ENCODE measurements around the gene FRMD4B.
"Not testable (repeated sequence)": the region's sequence is repeated elsewhere in the genome, so short reads cannot be mapped to it uniquely, and the experiment has no call there.

FRMD4B gene

GRCh38 chr3:69322512-69322911 is 63.4 kb downstream of the FRMD4B start:
- DNase-seq (ENCODE audit: low read depth), result not testable (repeated sequence)

- DNase-seq (ENCODE audit: low read depth), result no peak
Observed at GRCh38 chr3:69322158-69322509, 63.8 kb downstream of the FRMD4B start.

DNA sequence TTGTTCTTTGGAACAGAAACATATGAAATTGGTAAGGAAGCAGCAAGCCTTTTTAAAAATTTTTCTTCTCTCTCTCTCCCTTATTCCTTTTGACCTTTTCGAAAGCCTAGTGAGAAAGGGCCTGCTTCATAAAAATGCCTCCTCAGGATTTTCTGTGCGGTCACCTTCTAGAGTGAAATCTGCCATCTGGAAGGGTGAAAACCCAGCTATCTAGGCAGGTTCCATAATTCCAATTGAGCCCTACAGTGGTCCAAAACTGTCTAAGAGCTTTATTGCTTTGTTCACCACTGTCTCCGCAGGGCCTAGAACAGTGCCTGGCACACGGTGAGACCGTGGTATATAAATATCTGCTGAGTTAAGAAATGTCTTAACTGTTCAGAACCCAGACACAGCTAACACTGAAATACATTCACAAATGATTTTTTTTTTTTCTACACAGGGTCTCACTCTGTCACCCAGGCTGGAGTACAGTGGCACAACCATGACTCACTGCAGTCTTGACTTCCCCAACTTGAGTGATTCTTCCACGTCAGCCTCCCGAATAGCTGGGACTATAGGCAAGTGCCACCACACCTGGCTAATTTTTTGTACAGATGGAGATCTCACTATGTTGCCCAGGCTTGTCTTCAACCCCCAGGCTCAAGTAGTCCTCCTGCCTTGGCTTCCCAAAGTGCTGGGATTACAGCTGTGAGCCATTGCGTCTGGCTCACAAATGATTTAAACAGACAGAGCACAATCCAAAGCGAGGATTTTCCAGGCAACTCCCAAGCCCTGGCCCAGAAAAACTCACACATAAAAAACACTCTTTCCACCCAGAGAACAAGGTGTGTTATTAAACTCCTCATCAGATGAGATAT is 64.4 kb downstream of the FRMD4B start:
- DNase-seq (ENCODE audit: low read depth), result no peak

DNA sequence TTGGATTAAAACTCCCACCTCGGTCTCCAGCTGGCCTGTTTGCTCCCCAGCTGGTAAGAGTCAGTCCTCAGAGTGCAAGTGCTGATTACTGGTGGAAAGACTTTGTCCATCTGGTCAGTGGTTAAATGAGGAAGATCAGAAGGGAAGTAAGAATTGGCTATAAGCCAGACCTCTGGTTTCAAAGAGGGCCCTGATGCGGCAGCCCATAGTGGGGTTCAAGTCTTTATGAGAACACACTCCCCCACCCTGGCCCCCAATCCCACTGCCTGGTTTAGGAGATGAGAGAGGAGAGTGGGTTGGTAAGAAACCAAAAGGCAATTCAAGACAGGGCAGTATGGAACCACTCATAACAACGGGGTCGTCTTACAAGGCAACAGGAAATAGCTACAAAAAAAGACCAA is 65.0 kb downstream of the FRMD4B start:
- DNase-seq (ENCODE audit: low read depth), result no peak

DNA sequence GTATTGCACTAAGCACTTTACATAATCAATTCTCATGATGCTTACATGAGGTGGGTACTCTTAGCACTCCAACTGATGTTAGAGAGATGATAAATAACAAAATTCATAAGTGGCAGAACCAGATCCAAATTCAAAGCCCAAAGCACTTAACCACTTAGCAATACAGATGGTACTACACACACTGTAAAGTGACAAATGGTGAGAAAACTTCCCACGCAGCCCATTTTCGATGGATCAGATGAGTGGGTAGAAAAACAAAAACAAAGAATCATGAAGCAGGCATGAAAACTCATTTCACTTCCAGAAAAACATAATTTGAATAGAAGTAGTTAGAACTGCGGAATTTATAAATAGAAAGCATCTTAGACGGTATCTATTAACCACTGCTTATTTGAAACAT is 66.2 kb downstream of the FRMD4B start:
- no peak for DNase-seq (ENCODE audit: low read depth)

DNA sequence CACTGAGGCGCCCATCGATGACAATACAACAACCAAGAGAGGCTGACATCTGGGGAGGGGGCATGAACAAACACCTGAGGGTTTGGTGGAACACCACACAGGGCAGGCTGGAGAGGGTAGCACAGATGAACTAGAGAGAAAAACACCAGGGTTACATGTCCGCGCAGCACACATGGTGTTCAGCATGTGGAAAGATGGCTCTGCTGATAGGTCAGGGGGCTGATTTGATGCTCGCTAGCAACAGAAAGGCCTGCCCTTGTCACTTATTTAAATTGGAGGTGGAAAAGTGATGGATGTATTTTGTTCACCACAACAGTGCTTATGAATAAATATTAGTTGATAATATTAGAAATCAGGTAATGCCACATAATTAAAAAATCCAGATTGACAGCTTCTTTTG is 67.5 kb downstream of the FRMD4B start:
- no peak for DNase-seq (ENCODE audit: low read depth)

- DNase-seq (ENCODE audit: low read depth), result no peak
Observed at GRCh38 chr3:69313251-69313650, 72.6 kb downstream of the FRMD4B start.

- peak; percentile 9 for DNase-seq (ENCODE audit: low read depth)
Observed at GRCh38 chr3:69309814-69310213, 76.1 kb downstream of the FRMD4B start.

DNA sequence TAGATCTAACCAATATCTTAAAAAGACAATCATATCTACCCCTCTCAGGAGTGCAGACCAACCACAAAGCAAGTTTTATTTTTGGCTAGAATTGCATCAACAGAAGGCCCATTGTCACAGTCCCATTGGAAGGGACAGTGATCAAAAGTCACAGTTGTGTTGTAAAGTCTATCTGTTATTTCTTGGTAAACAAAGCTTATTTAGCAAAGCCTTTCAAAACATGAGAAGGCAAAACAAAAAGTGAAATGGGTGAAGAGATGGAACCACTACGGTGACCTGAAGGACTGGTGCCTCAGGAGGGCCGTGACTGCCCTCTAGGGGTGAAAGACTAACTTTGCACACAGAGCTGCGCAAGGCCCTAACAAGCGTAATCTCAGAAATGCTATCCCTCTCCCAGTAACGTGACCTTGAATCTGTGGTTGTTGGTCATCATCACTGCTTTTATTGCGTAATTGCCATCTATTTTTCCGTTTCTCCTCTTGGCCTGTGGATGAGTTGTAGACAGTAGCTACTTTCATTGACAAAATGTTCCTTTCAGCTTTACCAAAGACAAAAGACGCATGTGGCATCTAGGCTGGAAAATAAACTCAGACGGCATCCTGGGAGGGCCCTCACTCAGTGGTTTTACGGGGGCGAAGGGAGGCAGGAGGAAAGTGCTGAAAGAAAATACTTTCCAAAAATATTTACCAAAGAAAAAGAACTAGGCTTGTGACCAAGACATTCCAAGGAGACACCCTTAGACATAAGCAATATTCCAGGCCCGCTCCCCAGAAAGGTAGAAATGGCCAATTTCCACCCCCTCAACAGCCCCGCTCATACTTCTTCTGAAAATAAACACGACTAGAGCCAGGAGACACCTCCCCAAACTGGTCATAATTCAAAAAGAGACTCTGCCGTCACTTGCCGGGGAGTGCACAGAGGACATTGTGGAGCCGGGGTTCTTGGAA is 79.4 kb downstream of the FRMD4B start:
- peak; percentile 33 for DNase-seq (ENCODE audit: low read depth)

DNA sequence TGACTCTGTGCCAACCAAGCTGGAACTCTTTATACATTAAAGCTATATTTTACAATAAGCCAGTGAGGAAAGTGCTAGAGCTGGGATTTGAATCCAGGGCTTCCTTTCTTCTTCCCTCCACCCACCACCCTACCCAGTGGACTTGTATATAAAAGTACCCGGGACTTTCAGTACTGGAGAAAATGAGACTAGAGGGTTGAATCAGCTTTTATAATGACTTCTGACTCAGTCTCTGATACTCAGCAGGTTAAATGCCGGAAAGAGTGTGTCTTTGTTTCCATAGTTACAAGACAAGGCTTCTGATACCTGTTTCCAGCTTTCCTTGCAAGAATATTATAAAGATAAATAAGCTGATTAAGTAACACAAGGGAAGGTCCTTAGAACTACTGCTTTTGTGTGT is 80.9 kb downstream of the FRMD4B start:
- no peak for DNase-seq (ENCODE audit: low read depth)

DNA sequence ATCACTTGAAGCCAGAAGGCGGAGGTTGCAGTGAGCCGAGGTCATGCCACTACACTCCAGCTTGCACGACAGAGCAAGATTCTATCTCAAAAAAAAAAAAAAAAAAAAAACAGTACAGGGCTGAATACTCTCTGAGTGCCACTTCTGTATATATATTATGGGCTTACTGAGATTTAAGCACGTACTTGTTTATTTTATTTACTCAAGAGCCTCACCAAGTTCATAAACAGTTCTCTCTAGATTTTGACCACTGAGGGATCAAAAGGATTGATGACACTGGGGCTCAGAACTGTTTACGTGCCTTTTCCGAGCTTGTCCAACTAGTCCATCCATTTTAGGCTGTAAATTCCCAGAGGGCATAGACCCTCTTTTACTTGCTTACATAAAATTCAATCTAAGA is 81.5 kb downstream of the FRMD4B start:
- no peak for DNase-seq (ENCODE audit: low read depth)

- no peak for DNase-seq (ENCODE audit: low read depth)
Observed at GRCh38 chr3:69300296-69300695, 85.6 kb downstream of the FRMD4B start.

- DNase-seq (ENCODE audit: low read depth), result no peak
Observed at GRCh38 chr3:69299344-69299743, 86.5 kb downstream of the FRMD4B start.

GRCh38 chr3:69297501-69297900 is 88.4 kb downstream of the FRMD4B start:
- no peak for DNase-seq (ENCODE audit: low read depth)

DNA sequence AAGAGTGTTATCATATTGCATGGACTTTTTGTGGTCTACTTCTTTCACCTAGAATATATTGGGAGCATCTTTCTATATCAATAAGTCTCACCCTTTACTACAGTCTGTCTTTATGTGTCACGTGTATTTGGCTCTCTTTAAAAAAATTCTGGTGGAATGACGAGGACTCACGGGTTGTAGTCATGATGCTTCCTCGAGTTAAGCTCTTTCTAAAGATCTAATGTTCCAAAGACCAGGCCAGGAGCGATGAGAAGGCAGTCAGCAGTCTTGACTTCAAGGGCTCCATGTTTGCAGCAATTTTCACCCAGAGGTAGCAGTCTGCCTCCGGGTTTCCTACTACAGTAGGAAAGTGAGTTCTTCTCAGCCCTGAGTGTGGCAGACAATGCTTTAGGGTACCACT is 88.9 kb downstream of the FRMD4B start:
- DNase-seq (ENCODE audit: low read depth), result no peak

- DNase-seq (ENCODE audit: low read depth), result no peak
Observed at GRCh38 chr3:69294014-69294766, 91.7 kb downstream of the FRMD4B start.

DNA sequence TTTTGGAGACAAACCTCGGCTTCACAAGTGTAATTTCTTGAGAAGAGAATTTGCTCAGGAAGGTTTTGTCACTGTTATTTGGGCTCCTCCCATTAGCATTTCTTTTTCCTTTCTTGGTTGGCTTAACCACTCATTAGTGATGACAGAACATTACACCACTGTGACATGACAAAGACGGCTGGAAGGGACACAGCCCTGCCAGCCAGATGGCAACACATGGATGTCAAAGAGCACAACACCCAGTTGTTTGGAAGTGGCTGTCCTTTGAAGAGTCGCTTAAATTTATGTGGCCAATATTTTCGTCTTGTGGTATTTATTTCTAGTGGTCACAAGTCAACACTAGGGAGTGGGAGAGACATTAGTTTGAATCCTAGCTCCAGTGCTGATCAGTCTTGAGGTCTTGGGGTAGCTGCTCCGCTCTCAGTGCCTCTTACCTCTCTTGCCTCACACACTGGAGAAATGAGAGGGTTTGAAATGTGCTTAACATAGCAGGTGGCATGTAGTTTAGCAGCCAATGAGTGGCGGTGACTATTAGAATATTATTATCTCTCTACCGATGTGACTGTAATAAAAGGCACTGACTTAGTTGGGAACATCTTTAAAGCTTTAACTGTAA is 92.8 kb downstream of the FRMD4B start:
- DNase-seq (ENCODE audit: low read depth), result no peak

DNA sequence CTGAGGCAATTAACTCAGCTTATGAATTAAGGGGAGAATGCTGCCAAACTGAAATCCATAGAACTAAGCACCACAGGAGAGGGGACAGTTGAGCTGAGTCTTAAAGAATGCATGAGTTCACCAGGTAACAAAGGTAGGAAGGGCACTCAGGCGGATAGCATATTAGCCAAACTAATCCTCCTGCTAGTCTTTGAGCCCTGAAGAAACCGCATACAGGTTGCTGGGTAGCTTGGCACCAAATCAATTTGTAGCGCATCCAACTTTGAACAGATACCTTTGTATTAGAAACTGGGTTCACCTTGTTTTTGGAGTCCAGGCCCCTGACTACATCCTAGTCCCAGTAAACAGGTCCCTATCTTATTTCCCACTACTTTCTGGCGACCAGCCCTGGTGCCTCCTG is 93.7 kb downstream of the FRMD4B start:
- no peak for DNase-seq (ENCODE audit: low read depth)

- DNase-seq (ENCODE audit: low read depth), result no peak
Observed at GRCh38 chr3:69290430-69290829, 95.5 kb downstream of the FRMD4B start.

- DNase-seq (ENCODE audit: low read depth), result no peak
Observed at GRCh38 chr3:69290006-69290405, 95.9 kb downstream of the FRMD4B start.

DNA sequence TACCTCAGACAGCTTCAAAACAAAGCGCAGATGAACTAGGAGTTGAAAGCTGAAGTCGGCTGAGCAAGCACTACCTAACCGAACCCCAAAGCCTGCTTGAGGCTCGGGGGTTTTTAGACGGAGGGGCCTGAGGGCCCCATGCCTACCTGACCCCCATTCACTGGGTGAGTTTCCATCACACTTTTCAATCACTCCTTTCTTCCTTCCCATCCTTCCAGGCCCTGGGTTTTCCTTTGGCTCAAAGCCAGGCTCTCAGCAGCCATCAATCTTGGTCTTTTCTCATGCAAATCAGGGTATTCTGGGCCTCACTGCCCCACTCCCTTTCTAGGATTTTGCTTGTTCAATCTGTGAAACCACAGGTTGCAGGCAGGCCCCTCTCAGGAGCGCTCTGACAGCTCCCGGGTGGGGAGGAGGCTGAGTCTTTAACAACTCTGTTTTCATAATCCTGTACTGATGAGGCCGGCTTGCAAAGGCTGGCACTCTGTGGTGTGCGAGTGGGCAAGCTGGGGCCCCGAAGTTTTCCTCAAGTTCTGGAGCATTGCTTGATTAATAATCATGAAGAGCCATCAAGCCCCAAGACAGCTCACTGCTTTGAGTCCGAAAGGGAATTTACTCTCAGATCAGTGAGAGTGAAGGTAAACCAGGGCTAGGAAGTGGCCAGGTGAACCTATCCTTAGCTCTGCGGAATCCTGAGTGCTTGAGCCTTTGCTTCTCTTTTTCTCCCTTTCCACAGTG is 97.6 kb downstream of the FRMD4B start:
- no peak for DNase-seq (ENCODE audit: low read depth)

Data from HS-27A (cell line).